ENCODE data around the gene C19orf53. TPM values are rescaled to one million over a fixed set of nuclear protein-coding genes. Genes with fewer than 3 reads are reported as not detected.

C19orf53 gene
- total RNA-seq, 2 donors from 2014 or later, result 151 to 193 TPM

- no peak overlapping the region for H3K27ac ChIP-seq
- DNase-seq (ENCODE audit: low spot score), result no peak
- H3K36me3 ChIP-seq, result no peaks in the 10 kb centered on the region
- H3K4me1 ChIP-seq (replicated peaks), result peaks cover 4% of the 10 kb centered on the region
- no peaks in the 10 kb centered on the region for H3K9me3 ChIP-seq
- no peak for TF ChIP-seq POLR2A (IDR thresholded peaks at IDR 0.05)
- no peak for TF ChIP-seq CTCF (IDR thresholded peaks at IDR 0.05)
- TF ChIP-seq POLR2AphosphoS5 (IDR thresholded peaks at IDR 0.05), result no peak
- no peaks in the 10 kb centered on the region for H3K27me3 ChIP-seq (replicated peaks; ENCODE audit: insufficient read depth)
- WGBS, result 86% methylated on average over 8 of the region's 8 CpGs
- H3K4me3 ChIP-seq, result peak overlapping the region; percentile 36 to 49
- intact Hi-C loops (cut with DNase I), result no loop called here
Observed at GRCh38 chr19:13732337-13732736, 41.9 kb upstream of the C19orf53 start.

GRCh38 chr19:13734751-13735150, 39.5 kb upstream of the C19orf53 start:
- TF ChIP-seq POLR2AphosphoS5 (IDR thresholded peaks at IDR 0.05) (no peak), POLR2A (IDR thresholded peaks at IDR 0.05) (no peak), CTCF (IDR thresholded peaks at IDR 0.05) (no peak)
- Histone ChIP-seq H3K4me1 (replicated peaks) (peaks cover 4% of the 10 kb centered on the region), H3K36me3 (no peaks in the 10 kb centered on the region), H3K9me3 (no peaks in the 10 kb centered on the region), H3K4me3 (no peak overlapping the region), H3K27ac (no peak overlapping the region), H3K27me3 (replicated peaks; ENCODE audit: insufficient read depth) (no peaks in the 10 kb centered on the region)
- intact Hi-C loops (cut with DNase I), result no loop called here
- no peak for DNase-seq (ENCODE audit: low spot score)
- 66% methylated on average over 2 of the region's 2 CpGs for WGBS

GRCh38 chr19:13738073-13738472, 36.2 kb upstream of the C19orf53 start:
- H3K4me1 ChIP-seq (replicated peaks), result no peaks in the 10 kb centered on the region
- H3K27ac ChIP-seq, result no peak overlapping the region
- DNase-seq (ENCODE audit: low spot score), result no peak
- no peaks in the 10 kb centered on the region for H3K9me3 ChIP-seq
- H3K36me3 ChIP-seq, result no peaks in the 10 kb centered on the region
- 89% methylated on average over 1 of the region's 1 CpG for WGBS
- TF ChIP-seq CTCF (IDR thresholded peaks at IDR 0.05) (no peak), POLR2AphosphoS5 (IDR thresholded peaks at IDR 0.05) (no peak), POLR2A (IDR thresholded peaks at IDR 0.05) (no peak)
- no peak overlapping the region for H3K4me3 ChIP-seq
- intact Hi-C loops (cut with DNase I), result no loop called here
- no peaks in the 10 kb centered on the region for H3K27me3 ChIP-seq (replicated peaks; ENCODE audit: insufficient read depth)

- Histone ChIP-seq H3K4me3 (no peak overlapping the region), H3K4me1 (replicated peaks) (no peaks in the 10 kb centered on the region), H3K36me3 (no peaks in the 10 kb centered on the region), H3K27me3 (replicated peaks; ENCODE audit: insufficient read depth) (no peaks in the 10 kb centered on the region), H3K27ac (no peak overlapping the region), H3K9me3 (no peaks in the 10 kb centered on the region)
- intact Hi-C loops (cut with DNase I), result no loop called here
- TF ChIP-seq CTCF (IDR thresholded peaks at IDR 0.05) (no peak), POLR2AphosphoS5 (IDR thresholded peaks at IDR 0.05) (no peak), POLR2A (IDR thresholded peaks at IDR 0.05) (no peak)
- DNase-seq (ENCODE audit: low spot score), result no peak
- 91% methylated on average over 2 of the region's 2 CpGs for WGBS
Observed at GRCh38 chr19:13741893-13742292, 32.4 kb upstream of the C19orf53 start.

- Histone ChIP-seq H3K4me3 (no peak overlapping the region), H3K27me3 (replicated peaks; ENCODE audit: insufficient read depth) (no peaks in the 10 kb centered on the region), H3K9me3 (no peaks in the 10 kb centered on the region), H3K27ac (no peak overlapping the region), H3K4me1 (replicated peaks) (no peaks in the 10 kb centered on the region), H3K36me3 (no peaks in the 10 kb centered on the region)
- WGBS, result 82% methylated on average over 1 of the region's 1 CpG
- intact Hi-C loops (cut with DNase I), result no loop called here
- TF ChIP-seq CTCF (IDR thresholded peaks at IDR 0.05), result no peak
- no peak for TF ChIP-seq POLR2A (IDR thresholded peaks at IDR 0.05)
- no peak for TF ChIP-seq POLR2AphosphoS5 (IDR thresholded peaks at IDR 0.05)
- DNase-seq (ENCODE audit: low spot score), result no peak
Observed at GRCh38 chr19:13742756-13743155, 31.5 kb upstream of the C19orf53 start.
